Skeletal muscle tissue (tissue), 4 donors: Measurements from ENCODE around the gene PPIL4. TPM values are rescaled to one million over a fixed set of nuclear protein-coding genes. Genes with fewer than 3 reads are reported as not detected.
A peak's percentile ranks its signal among the peaks of the same experiment; 100 is the strongest.
"Not testable (repeated sequence)": the region's sequence is repeated elsewhere in the genome, so short reads cannot be mapped to it uniquely, and the experiment has no call there.

Experiments used
- H3K27ac ChIP-seq: one replicate; pipeline ENCODE4 v1.7.0; 2013; ENCODE audit warnings: mild to moderate bottlenecking, low read depth, low read length, inconsistent platforms
- H3K27me3 ChIP-seq, 3 donors: one replicate each; pipeline ENCODE4 v1.7.0; 2013; ENCODE audit warnings: low read length in 3 of 3; ENCODE audit not compliant: control insufficient read depth in 3 of 3, insufficient read depth in 3 of 3
- H3K36me3 ChIP-seq, 3 donors: one replicate each; pipeline ENCODE4 v1.7.0; 2013; ENCODE audit warnings: low read length in 3 of 3; ENCODE audit not compliant: control insufficient read depth in 3 of 3, insufficient read depth in 3 of 3
- H3K4me1 ChIP-seq, 3 donors: one replicate each; pipeline ENCODE4 v1.7.0; 2013; ENCODE audit warnings: low read length in 3 of 3, mild to moderate bottlenecking in 3 of 3; ENCODE audit not compliant: control insufficient read depth in 3 of 3, insufficient read depth in 3 of 3
- H3K4me3 ChIP-seq, 3 donors: one replicate each; pipeline ENCODE4 v1.7.0; 2013; ENCODE audit warnings: low read length in 3 of 3
- H3K9ac ChIP-seq, 3 donors: one replicate each; pipeline ENCODE4 v1.7.0; 2013; ENCODE audit warnings: low read length in 3 of 3, mild to moderate bottlenecking in 3 of 3, moderate library complexity in 2 of 3, low read depth in 1 of 3
- H3K9me3 ChIP-seq, 3 donors: one replicate each; pipeline ENCODE4 v1.7.0; 2013; ENCODE audit warnings: low read length in 3 of 3; ENCODE audit not compliant: control insufficient read depth in 3 of 3
- total RNA-seq: library from RNA; depleted of rRNA; stranded (reverse); fragments of >200 nt; gene quantifications from one replicate; pipeline ENCODE4 v1.2.3, GENCODE V29; 2014
- donor health status: Osteomylitis.

Gene PPIL4
- total RNA-seq, 1 donor from 2014 or later = 19.3 TPM

- no peak overlapping the region for H3K4me3 ChIP-seq
- H3K27me3 ChIP-seq = no peaks in the 10 kb centered on the region
- no peak overlapping the region for H3K9ac ChIP-seq
- peaks cover 0 to 6% (median 0%) of the 10 kb centered on the region in 3 donors for H3K36me3 ChIP-seq
- peaks cover 0 to 5% (median 0%) of the 10 kb centered on the region in 3 donors for H3K4me1 ChIP-seq
- H3K27ac ChIP-seq = no peak overlapping the region
- no peaks in the 10 kb centered on the region for H3K9me3 ChIP-seq
These were observed 44.6 kb downstream of the PPIL4 start for GRCh38 chr6:149501201-149501600.

- no peaks in the 10 kb centered on the region for H3K27me3 ChIP-seq
- H3K36me3 ChIP-seq = peaks cover 0 to 3% (median 0%) of the 10 kb centered on the region in 3 donors
- no peak overlapping the region for H3K4me3 ChIP-seq
- H3K9ac ChIP-seq = no peak overlapping the region
- peaks cover 0 to 5% (median 0%) of the 10 kb centered on the region in 3 donors for H3K4me1 ChIP-seq
- H3K27ac ChIP-seq = no peak overlapping the region
- H3K9me3 ChIP-seq = no peaks in the 10 kb centered on the region
These were observed 45.7 kb downstream of the PPIL4 start for GRCh38 chr6:149500096-149500495.

GRCh38 chr6:149499066-149499465 is 46.8 kb downstream of the PPIL4 start:
- Histone ChIP-seq H3K27ac (peak overlapping the region; percentile 42), H3K4me1 (peaks cover 0 to 5% (median 0%) of the 10 kb centered on the region in 3 donors)

GRCh38 chr6:149497365-149497764 is 48.5 kb downstream of the PPIL4 start:
- Histone ChIP-seq H3K9ac (no peak overlapping the region), H3K36me3 (no peaks in the 10 kb centered on the region), H3K27me3 (no peaks in the 10 kb centered on the region), H3K4me1 (peaks cover 0 to 5% (median 0%) of the 10 kb centered on the region in 3 donors), H3K4me3 (no peak overlapping the region), H3K9me3 (no peaks in the 10 kb centered on the region), H3K27ac (no peak overlapping the region)

More at GRCh38 chr6:149499066-149499465, 46.8 kb downstream of the PPIL4 start:
- Histone ChIP-seq H3K9me3 (no peaks in the 10 kb centered on the region), H3K9ac (no peak overlapping the region), H3K27me3 (no peaks in the 10 kb centered on the region), H3K4me3 (no peak overlapping the region), H3K36me3 (no peaks in the 10 kb centered on the region)

- not testable (repeated sequence) for H3K9ac ChIP-seq, H3K27ac ChIP-seq, H3K36me3 ChIP-seq, H3K4me1 ChIP-seq, H3K9me3 ChIP-seq, H3K4me3 ChIP-seq, H3K27me3 ChIP-seq
These were observed 49.2 kb downstream of the PPIL4 start for GRCh38 chr6:149496597-149496996.

GRCh38 chr6:149495349-149496016 is 50.4 kb downstream of the PPIL4 start:
- H3K9ac ChIP-seq, H3K27me3 ChIP-seq, H3K4me1 ChIP-seq, H3K36me3 ChIP-seq, H3K9me3 ChIP-seq, H3K27ac ChIP-seq, H3K4me3 ChIP-seq: not testable (repeated sequence)

- not testable (repeated sequence) for H3K36me3 ChIP-seq, H3K27ac ChIP-seq, H3K9ac ChIP-seq, H3K4me1 ChIP-seq, H3K9me3 ChIP-seq, H3K4me3 ChIP-seq, H3K27me3 ChIP-seq
These were observed 51.0 kb downstream of the PPIL4 start for GRCh38 chr6:149494810-149495209.

GRCh38 chr6:149493761-149494320 is 52.0 kb downstream of the PPIL4 start:
- H3K9me3 ChIP-seq = no peaks in the 10 kb centered on the region
- H3K4me1 ChIP-seq = no peaks in the 10 kb centered on the region
- H3K27me3 ChIP-seq = no peaks in the 10 kb centered on the region

GRCh38 chr6:149492798-149493343 is 53.0 kb downstream of the PPIL4 start:
- no peaks in the 10 kb centered on the region for H3K27me3 ChIP-seq
- H3K4me1 ChIP-seq = no peaks in the 10 kb centered on the region
- H3K9ac ChIP-seq = no peak overlapping the region
- H3K9me3 ChIP-seq = no peaks in the 10 kb centered on the region
- H3K4me3 ChIP-seq = no peak overlapping the region
- H3K27ac ChIP-seq = no peak overlapping the region
- no peaks in the 10 kb centered on the region for H3K36me3 ChIP-seq

More at GRCh38 chr6:149493761-149494320, 52.0 kb downstream of the PPIL4 start:
- Histone ChIP-seq H3K9ac (no peak overlapping the region), H3K27ac (no peak overlapping the region), H3K4me3 (no peak overlapping the region), H3K36me3 (no peaks in the 10 kb centered on the region)

GRCh38 chr6:149489967-149490366 is 55.9 kb downstream of the PPIL4 start:
- Histone ChIP-seq H3K27me3 (no peaks in the 10 kb centered on the region), H3K36me3 (no peaks in the 10 kb centered on the region), H3K27ac (no peak overlapping the region), H3K9me3 (no peaks in the 10 kb centered on the region), H3K4me3 (no peak overlapping the region), H3K9ac (no peak overlapping the region), H3K4me1 (peaks cover 6 to 8% (median 8%) of the 10 kb centered on the region in 3 donors)
